ENCODE results near the gene THPO.

DNA sequence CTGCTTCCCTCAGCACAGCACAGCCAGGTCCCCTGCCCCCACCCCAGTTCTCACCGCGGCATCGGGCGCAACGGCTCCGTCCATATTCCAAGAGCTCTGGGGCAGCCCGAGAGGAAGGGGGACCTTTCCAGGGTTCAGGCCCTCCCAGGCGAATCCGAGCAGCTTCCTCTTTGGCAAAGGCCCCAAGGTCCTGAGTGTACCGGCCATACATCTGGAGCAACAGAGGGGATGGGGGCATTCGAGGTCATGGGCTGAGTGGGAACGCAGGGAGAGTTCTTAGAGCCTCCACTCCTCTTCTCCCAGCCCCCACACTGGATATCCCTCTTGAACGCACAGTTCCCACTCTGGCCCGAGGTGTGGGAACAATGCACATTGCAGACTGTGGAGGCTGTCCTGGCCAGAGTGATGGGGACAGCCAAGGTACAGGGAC, 19.1 kb downstream of the THPO start:
- TF ChIP-seq, protein P1, sequence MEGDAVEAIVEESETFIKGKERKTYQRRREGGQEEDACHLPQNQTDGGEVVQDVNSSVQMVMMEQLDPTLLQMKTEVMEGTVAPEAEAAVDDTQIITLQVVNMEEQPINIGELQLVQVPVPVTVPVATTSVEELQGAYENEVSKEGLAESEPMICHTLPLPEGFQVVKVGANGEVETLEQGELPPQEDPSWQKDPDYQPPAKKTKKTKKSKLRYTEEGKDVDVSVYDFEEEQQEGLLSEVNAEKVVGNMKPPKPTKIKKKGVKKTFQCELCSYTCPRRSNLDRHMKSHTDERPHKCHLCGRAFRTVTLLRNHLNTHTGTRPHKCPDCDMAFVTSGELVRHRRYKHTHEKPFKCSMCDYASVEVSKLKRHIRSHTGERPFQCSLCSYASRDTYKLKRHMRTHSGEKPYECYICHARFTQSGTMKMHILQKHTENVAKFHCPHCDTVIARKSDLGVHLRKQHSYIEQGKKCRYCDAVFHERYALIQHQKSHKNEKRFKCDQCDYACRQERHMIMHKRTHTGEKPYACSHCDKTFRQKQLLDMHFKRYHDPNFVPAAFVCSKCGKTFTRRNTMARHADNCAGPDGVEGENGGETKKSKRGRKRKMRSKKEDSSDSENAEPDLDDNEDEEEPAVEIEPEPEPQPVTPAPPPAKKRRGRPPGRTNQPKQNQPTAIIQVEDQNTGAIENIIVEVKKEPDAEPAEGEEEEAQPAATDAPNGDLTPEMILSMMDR (conservative IDR thresholded peaks at IDR 0.05; ENCODE audit: low read depth in 2 of 2): no peak
- TF ChIP-seq POLR2AphosphoS5 (IDR thresholded peaks at IDR 0.05; ENCODE audit: low read depth): no peak
- no peak for TF ChIP-seq ZNF331 (CRISPR knock-in tag; IDR thresholded peaks at IDR 0.05; ENCODE audit: low read depth)
- no peak for TF ChIP-seq EZH2phosphoT487 (IDR thresholded peaks at IDR 0.05; ENCODE audit: unreplicated experiment)
- TF ChIP-seq EZH2 (IDR thresholded peaks at IDR 0.05; ENCODE audit: low read depth, unreplicated experiment): no peak
- TF ChIP-seq, protein P2, sequence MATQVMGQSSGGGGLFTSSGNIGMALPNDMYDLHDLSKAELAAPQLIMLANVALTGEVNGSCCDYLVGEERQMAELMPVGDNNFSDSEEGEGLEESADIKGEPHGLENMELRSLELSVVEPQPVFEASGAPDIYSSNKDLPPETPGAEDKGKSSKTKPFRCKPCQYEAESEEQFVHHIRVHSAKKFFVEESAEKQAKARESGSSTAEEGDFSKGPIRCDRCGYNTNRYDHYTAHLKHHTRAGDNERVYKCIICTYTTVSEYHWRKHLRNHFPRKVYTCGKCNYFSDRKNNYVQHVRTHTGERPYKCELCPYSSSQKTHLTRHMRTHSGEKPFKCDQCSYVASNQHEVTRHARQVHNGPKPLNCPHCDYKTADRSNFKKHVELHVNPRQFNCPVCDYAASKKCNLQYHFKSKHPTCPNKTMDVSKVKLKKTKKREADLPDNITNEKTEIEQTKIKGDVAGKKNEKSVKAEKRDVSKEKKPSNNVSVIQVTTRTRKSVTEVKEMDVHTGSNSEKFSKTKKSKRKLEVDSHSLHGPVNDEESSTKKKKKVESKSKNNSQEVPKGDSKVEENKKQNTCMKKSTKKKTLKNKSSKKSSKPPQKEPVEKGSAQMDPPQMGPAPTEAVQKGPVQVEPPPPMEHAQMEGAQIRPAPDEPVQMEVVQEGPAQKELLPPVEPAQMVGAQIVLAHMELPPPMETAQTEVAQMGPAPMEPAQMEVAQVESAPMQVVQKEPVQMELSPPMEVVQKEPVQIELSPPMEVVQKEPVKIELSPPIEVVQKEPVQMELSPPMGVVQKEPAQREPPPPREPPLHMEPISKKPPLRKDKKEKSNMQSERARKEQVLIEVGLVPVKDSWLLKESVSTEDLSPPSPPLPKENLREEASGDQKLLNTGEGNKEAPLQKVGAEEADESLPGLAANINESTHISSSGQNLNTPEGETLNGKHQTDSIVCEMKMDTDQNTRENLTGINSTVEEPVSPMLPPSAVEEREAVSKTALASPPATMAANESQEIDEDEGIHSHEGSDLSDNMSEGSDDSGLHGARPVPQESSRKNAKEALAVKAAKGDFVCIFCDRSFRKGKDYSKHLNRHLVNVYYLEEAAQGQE (IDR thresholded peaks at IDR 0.05; ENCODE audit: unreplicated experiment): no peak
- no peak for TF ChIP-seq ZNF114 (CRISPR knock-in tag; IDR thresholded peaks at IDR 0.05)
